IMR-90 (cell line): Measurements from ENCODE around the gene NSL1. TPM values are rescaled to one million over a fixed set of nuclear protein-coding genes. Genes with fewer than 3 reads are reported as not detected.

Experiments used
- ATAC-seq: fragments of 200-7000 bp; cut with Tn5 transposase; 2 replicates; pipeline ENCODE4 v1.9.1; 2020; ENCODE audit warnings: low read depth, mild to moderate bottlenecking, moderate library complexity
- BruUV-seq: library from RNA; stranded (reverse); fragments of 400-500 nt; replicated peaks from 2 replicates; lab custom pipeline; 2021; lab: Mats Ljungman, UMichigan
- CTCF ChIA-PET: fragments of 300-600 bp; formaldehyde crosslinking; extraction: SDS; loops from one replicate; lab custom pipeline; 2021; ENCODE audit warnings: antibody characterized with exemption; lab: Yijun Ruan, JAX
- POLR2A ChIA-PET: fragments of 300-600 bp; sonication (Branson Sonifier 250); formaldehyde crosslinking; loops from one replicate; lab custom pipeline; 2022; ENCODE audit warnings: antibody characterized with exemption; ENCODE audit not compliant: unreplicated experiment; lab: Charles Lee
- DNase-seq: peaks from one replicate; pipeline ENCODE4 v3.0.0; 2013
- H2AFZ ChIP-seq: replicated peaks from 2 replicates; pipeline ENCODE3; 2013; ENCODE audit warnings: low read length, mild to moderate bottlenecking; ENCODE audit not compliant: poor library complexity
- H2AK5ac ChIP-seq: 2 replicates; pipeline ENCODE4 v1.6.1; 2013; ENCODE audit warnings: low read depth, low read length, inconsistent platforms
- H2AK9ac ChIP-seq: replicated peaks from 2 replicates; pipeline ENCODE3; 2013; ENCODE audit warnings: mild to moderate bottlenecking, low read depth, low read length, moderate library complexity; ENCODE audit not compliant: poor library complexity
- H2BK120ac ChIP-seq: 2 replicates; pipeline ENCODE4 v1.6.1; 2013; ENCODE audit warnings: low read depth, low read length, inconsistent platforms
- H2BK15ac ChIP-seq: 3 replicates; pipeline ENCODE4 v1.6.1; 2013; ENCODE audit warnings: low read depth, low read length, inconsistent platforms
- H2BK20ac ChIP-seq: 2 replicates; pipeline ENCODE4 v1.6.1; 2013; ENCODE audit warnings: low read depth, mild to moderate bottlenecking, inconsistent platforms, low read length, moderate library complexity
- H2BK5ac ChIP-seq: 2 replicates; pipeline ENCODE4 v1.6.1; 2013; ENCODE audit warnings: mild to moderate bottlenecking, low read depth, low read length, inconsistent platforms; ENCODE audit not compliant: poor library complexity, severe bottlenecking
- H3K14ac ChIP-seq: replicated peaks from 2 replicates; pipeline ENCODE4 v1.6.1; 2013; ENCODE audit warnings: low read depth, low read length, inconsistent platforms
- H3K18ac ChIP-seq: 2 replicates; pipeline ENCODE4 v1.6.1; 2013; ENCODE audit warnings: low read depth, low read length, control low read depth
- H3K23ac ChIP-seq: 2 replicates; pipeline ENCODE4 v1.6.1; 2013; ENCODE audit warnings: low read depth, low read length, inconsistent platforms
- H3K27ac ChIP-seq: 2 replicates; pipeline ENCODE4 v1.5.1; 2013; ENCODE audit warnings: mild to moderate bottlenecking, control low read depth, low read length; ENCODE audit not compliant: insufficient read depth
- H3K27me3 ChIP-seq: 2 replicates; pipeline ENCODE4 v1.6.1; 2013; ENCODE audit warnings: low read length; ENCODE audit not compliant: control insufficient read depth, insufficient read depth
- H3K36me3 ChIP-seq: 2 replicates; pipeline ENCODE4 v1.6.1; 2013; ENCODE audit warnings: low read length, mixed read lengths; ENCODE audit not compliant: control insufficient read depth, insufficient read depth
- H3K4ac ChIP-seq: 2 replicates; pipeline ENCODE4 v1.6.1; 2013; ENCODE audit warnings: low read depth, low read length, inconsistent platforms
- H3K4me1 ChIP-seq: 2 replicates; pipeline ENCODE4 v1.6.1; 2013; ENCODE audit warnings: low read length, mixed read lengths; ENCODE audit not compliant: control insufficient read depth, insufficient read depth
- H3K4me2 ChIP-seq: 2 replicates; pipeline ENCODE4 v1.6.1; 2013; ENCODE audit warnings: low read depth, mild to moderate bottlenecking, control low read depth, low read length, moderate library complexity
- H3K4me3 ChIP-seq: 2 replicates; pipeline ENCODE4 v1.5.1; 2013; ENCODE audit warnings: low read depth, mild to moderate bottlenecking, control low read depth, low read length, moderate library complexity; ENCODE audit not compliant: insufficient read depth
- H3K56ac ChIP-seq: 2 replicates; pipeline ENCODE4 v1.6.1; 2013; ENCODE audit warnings: low read length, inconsistent platforms; ENCODE audit not compliant: insufficient read depth; ENCODE audit errors: extremely low read depth
- H3K79me1 ChIP-seq, 2 experiments: 2 replicates each; pipeline ENCODE4 v1.6.1; 2013; ENCODE audit warnings: low read length in 2 of 2, inconsistent platforms in 1 of 2, low read depth in 1 of 2
- H3K9ac ChIP-seq: 2 replicates; pipeline ENCODE4 v1.6.1; 2013; ENCODE audit warnings: low read depth, low read length, control low read depth
- H3K9me1 ChIP-seq: 2 replicates; pipeline ENCODE4 v1.6.1; 2013; ENCODE audit warnings: low read length, inconsistent platforms; ENCODE audit not compliant: insufficient read depth
- H3K9me3 ChIP-seq: 2 replicates; pipeline ENCODE4 v1.6.1; 2013; ENCODE audit warnings: low read length; ENCODE audit not compliant: control insufficient read depth, insufficient read depth
- H4K20me1 ChIP-seq: 2 replicates; pipeline ENCODE4 v1.6.1; 2013; ENCODE audit warnings: low read length, inconsistent platforms; ENCODE audit not compliant: insufficient read depth
- H4K5ac ChIP-seq: 2 replicates; pipeline ENCODE4 v1.6.1; 2013; ENCODE audit warnings: mild to moderate bottlenecking, low read depth, low read length, control low read depth
- H4K8ac ChIP-seq, 2 experiments: 2 replicates each; pipeline ENCODE4 v1.6.1; 2013; ENCODE audit warnings: low read depth in 2 of 2, low read length in 2 of 2, control low read depth in 1 of 2, inconsistent platforms in 1 of 2
- H4K91ac ChIP-seq: 2 replicates; pipeline ENCODE4 v1.6.1; 2013; ENCODE audit warnings: low read depth, low read length, inconsistent platforms; ENCODE audit not compliant: insufficient read depth
- FOS ChIP-seq: fragments of 150-350 bp; IDR thresholded peaks from 2 replicates; pipeline ENCODE4 v1.6.1; 2016; ENCODE audit warnings: low read depth, low read length
- MAZ ChIP-seq: IDR thresholded peaks from 2 replicates; pipeline ENCODE4 v1.6.1; 2012; ENCODE audit warnings: low read depth, mild to moderate bottlenecking, low read length, improper control_type of control experiment, moderate library complexity, borderline replicate concordance
- MXI1 ChIP-seq: IDR thresholded peaks from 2 replicates; pipeline ENCODE4 v1.6.1; 2012; ENCODE audit warnings: low read depth, mild to moderate bottlenecking, low read length, moderate library complexity, borderline replicate concordance
- NFE2L2 ChIP-seq: fragments of 150-350 bp; IDR thresholded peaks from 2 replicates; pipeline ENCODE4 v1.6.1; 2016; ENCODE audit warnings: low read depth, mild to moderate bottlenecking, low read length
- POLR2A ChIP-seq: IDR thresholded peaks from 2 replicates; pipeline ENCODE4 v1.6.1; 2012; ENCODE audit warnings: mild to moderate bottlenecking, low read depth, low read length
- SMC3 ChIP-seq: fragments of 150-350 bp; IDR thresholded peaks from 2 replicates; pipeline ENCODE4 v1.6.1; 2016; ENCODE audit warnings: low read depth, mild to moderate bottlenecking, antibody characterized with exemption, low read length, moderate library complexity
- WGBS, 2 experiments: methylation state at CpG; one replicate each; pipeline versions ENCODE4 v1.1.5 to v1.1.7; 2013; ENCODE audit warnings: missing lambda C conversion rate in 2 of 2; ENCODE audit not compliant: insufficient read length in 1 of 2; ENCODE audit errors: extremely low coverage in 2 of 2; 5-methylcytosine and 5-hydroxymethylcytosine counted together
- dilution Hi-C: fragments of 300-500 bp; cut with HindIII; formaldehyde crosslinking; loops from one replicate; pipeline ENCODE4 v1.14.3; 2018; ENCODE audit warnings: low sequenced_read_pairs; ENCODE audit not compliant: unreplicated experiment
- in situ Hi-C: fragments of 300-500 bp; cut with MboI; formaldehyde crosslinking; loops from 3 replicates; pipeline ENCODE4 v1.14.3; 2019; ENCODE audit warnings: low sequenced_read_pairs, inconsistent platforms, mixed read lengths
- intact Hi-C: fragments of 100-400 bp; cut with micrococcal nuclease; formaldehyde crosslinking; loops from 2 replicates; pipeline ENCODE4 v1.10.0; 2022
- polyA plus RNA-seq, 3 experiments: library from polyadenylated mRNA; depleted of rRNA; stranded (reverse); fragments of >200 nt; gene quantifications; 2 replicates each; pipeline ENCODE4 v1.2.3, GENCODE V29; 2012; ENCODE audit warnings: low replicate concordance in 1 of 3
- total RNA-seq: library from RNA; depleted of rRNA; stranded (reverse); fragments of >200 nt; gene quantifications from 2 replicates; pipeline ENCODE4 v1.2.3, GENCODE V29; 2012

Gene NSL1
- total and polyA plus RNA-seq, 2 of the 4 experiments (the other 2 are of a cell fraction) = 19.1 to 42.5 TPM

- Histone ChIP-seq H3K4me1 (peaks cover 4% of the 10 kb centered on the region; the same call in 1 of the 2 replicates), H3K4me2 (no peak overlapping the region), H3K9me1 (peaks cover 3% of the 10 kb centered on the region; the same call in 1 of the 2 replicates), H3K79me1 (no peaks in the 10 kb centered on the region), H4K20me1 (no peaks in the 10 kb centered on the region), H3K27me3 (no peaks in the 10 kb centered on the region; the same call in 1 of the 2 replicates), H3K4ac (no peak overlapping the region), H3K27ac (no peak overlapping the region), H4K5ac (no peak overlapping the region), H2AK5ac (no peak overlapping the region), H2BK5ac (no peak overlapping the region), H3K9ac (no peak overlapping the region), H2BK20ac (no peak overlapping the region), H4K91ac (no peak overlapping the region), H2AFZ (no peak overlapping the region), H3K18ac (no peak overlapping the region), H2BK15ac (no peak overlapping the region), H3K36me3 (no peaks in the 10 kb centered on the region), H3K4me3 (no peak overlapping the region), H2AK9ac (no peak overlapping the region), H3K56ac (no peak overlapping the region), H4K8ac (no peak overlapping the region), H3K23ac (no peak overlapping the region), H3K14ac (no peak overlapping the region), H2BK120ac (no peak overlapping the region), H3K9me3 (no peaks in the 10 kb centered on the region)
- ChIA-PET CTCF (no interaction called here), POLR2A (no interaction called here)
- DNase-seq (peak; percentile 27), ATAC-seq (no peak)
- intact Hi-C loops (no loop called here), in situ Hi-C loops (no loop called here), dilution Hi-C loops (no loop called here)
- TF ChIP-seq SMC3 (no peak), POLR2A (no peak), NFE2L2 (no peak), MXI1 (no peak), FOS (no peak), MAZ (no peak)
- no TSS peak for BruUV-seq
- WGBS, 2 experiments = 90% methylated on average over 2 of the region's 6 CpGs; no CpG with 5 or more reads in 1 of the 2 experiments
Observed at GRCh38 chr1:212684076-212684475, 107.5 kb downstream of the NSL1 start.
